CD4-positive, alpha-beta T cell treated with Interleukin-21 for 1 hour (primary cell): ENCODE results near the gene TSC1.

Experiments used
- DNase-seq: peaks from one replicate; pipeline ENCODE4 v3.0.0-alpha.2; 2020

TSC1 gene

DNA sequence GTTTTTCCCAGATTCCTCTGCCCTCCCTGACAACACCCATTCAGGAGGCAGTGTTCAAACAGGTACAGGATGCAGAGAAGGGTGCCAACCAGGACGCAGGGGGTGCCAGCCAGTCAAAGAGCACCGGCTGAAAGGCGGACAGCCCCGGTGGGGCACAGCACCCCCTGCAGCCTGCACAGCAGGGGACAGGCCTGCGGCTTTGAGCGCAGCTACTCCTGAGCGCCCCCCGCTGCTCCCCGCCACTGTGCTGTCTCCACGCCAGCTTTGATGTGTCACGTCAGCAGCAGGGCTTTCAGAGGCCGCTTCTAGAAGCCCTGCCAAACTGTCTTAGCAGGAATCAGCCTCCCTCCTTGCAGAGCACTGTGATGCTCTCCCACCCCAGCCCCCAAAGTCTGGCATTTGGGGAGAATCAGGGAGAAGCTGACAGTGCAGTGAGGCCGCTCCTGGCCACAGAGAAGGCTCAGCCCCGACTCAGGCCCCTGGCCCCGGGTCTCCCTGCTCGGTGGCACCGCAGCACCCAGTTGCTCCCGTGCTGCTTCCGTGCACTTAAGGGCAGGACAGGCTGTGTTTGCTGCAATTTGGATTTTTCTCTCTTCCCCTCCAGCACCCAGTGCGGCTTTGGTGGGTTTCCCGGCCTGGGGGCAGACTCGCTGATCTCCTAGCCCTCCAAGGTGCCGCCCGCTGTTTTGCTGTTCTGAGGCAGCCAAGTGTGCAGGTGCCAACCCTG, 86.6 kb downstream of the TSC1 start:
- no peak for DNase-seq

DNA sequence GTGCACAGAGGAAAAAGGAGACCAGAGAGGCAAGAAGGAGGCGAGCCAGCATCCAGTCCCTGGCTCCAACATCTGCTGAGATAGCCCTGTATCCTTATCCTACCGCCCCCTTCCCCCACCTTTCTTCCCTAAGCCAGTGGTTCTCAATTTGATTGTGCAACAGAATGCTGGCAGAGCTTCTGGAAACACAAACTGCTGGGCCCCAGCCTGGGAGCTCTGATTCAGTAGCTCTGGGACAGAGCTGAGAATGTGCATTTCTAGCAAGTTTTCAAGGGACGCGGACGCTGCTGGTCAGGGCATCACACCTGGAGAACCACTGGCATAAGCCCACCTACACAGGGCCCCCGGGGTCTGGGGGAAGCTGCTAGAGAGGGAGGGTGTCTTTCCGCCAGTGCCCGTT, 87.4 kb downstream of the TSC1 start:
- DNase-seq = no peak

DNA sequence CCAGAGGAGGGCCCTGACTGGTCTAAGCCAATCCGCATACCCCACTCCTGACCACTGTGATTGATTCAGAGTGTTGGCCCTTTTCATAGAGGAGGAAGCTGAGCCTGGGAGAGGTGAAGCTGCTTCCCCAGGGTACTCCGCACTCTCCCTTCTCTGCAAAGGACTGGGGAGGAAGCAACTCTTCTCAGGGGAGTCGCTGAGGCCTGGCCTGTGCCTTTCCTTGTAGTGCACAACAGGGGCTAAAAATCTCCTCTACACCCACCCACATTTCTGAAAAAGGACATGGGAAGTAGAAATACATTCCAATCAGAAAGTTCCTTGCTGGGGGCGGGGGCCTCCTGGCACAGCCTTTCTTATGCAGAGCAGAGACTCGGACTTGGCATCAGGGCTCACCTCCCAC, 88.5 kb downstream of the TSC1 start:
- DNase-seq = no peak

GRCh38 chr9:132854832-132855231, 89.6 kb downstream of the TSC1 start:
- no peak for DNase-seq

- no peak for DNase-seq
Measured at GRCh38 chr9:132853482-132853881, 90.9 kb downstream of the TSC1 start.

DNA sequence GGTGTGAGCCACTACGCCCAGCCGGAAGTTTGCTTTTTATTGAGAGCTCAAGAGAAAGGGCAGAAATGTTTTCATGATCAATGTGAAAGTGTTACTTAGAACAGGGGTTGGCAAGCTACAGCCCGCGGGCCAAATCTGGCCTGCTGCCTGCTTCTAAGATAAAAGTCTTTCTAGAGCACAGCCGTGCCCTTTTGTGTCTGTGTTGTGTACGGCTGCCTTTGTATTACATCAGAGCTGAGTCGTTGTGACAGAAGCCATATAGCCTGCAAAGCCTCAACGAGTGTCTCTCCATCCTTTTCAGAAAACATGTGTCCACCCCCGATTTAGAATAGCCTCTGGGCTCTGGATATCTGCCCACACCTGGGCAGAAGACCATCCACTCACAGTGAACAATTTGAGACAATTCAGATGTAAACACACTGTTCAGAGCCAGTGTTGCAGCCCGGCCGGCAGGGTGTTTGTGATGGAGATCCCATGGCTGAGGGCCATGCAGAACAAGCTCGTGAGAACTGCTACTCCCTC, 95.2 kb downstream of the TSC1 start:
- no peak for DNase-seq

GRCh38 chr9:132846918-132847515, 97.4 kb downstream of the TSC1 start:
- DNase-seq = no peak

DNA sequence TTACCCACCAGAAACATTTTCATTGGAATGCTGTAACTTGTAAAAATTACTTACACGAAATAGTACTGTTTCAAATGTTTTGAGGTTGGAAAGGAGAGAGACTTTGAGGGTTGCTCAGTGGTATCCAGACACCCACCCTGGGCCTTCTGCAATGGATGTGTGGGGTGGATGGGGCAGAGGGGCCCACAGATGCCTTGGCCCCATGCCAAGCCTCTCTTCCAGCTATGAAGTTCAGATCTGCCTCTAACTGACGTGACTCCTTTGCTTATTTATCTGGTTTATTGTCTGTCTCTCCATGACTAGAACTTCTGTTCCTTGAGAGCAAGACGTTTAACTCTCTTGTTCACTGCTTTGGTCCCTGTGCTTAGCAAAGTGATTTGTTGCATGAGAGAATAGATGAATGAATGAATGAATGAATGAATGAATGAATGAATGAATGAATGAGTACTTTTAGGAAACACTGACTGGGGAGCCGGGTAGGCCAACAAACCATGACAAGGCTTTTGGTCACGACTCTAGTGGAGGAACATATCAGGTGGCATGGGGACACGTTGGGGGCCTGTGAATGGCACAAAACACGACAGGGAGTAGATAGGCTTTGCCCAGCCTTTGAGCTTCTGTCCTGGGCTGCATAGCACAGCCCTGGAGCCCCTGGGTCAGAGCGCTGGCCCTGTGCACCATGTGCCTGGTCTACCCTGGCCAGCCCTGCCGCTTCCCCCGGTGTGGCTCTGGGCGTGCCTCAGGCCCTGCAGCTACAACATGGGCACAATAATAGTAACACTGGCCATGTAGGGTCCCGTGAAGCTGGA, 98.1 kb downstream of the TSC1 start:
- DNase-seq = no peak

- DNase-seq = no peak
Measured at GRCh38 chr9:132842124-132843044, 102.0 kb downstream of the TSC1 start.
